ENCODE results near the gene NAP1L4. TPM values are rescaled to one million over a fixed set of nuclear protein-coding genes. Genes with fewer than 3 reads are reported as not detected.

The NAP1L4 gene
- total and polyA plus RNA-seq, 2 of the 8 experiments (the other 6 are each of a cell fraction or from before 2014, with no cell fraction given), result 75.8 to 194 TPM

DNA sequence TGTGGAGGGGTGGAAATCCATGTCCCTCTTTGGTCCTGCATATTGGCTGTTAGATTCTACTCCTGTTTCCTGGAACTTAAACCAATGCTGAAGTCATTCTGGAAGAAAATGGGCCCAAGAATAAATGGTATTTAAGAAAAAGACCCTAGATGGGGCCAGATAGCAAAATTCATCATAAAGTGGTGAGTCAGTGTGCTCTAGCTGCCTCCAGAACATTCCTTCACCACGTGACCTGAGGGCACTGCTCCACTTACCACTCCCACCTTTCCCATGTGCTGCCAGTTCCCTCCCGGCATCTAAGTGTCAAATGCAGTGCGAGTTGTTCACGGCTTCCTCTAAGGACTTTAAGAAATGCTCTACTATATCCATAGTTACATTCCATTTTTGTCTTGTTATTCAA is 30.9 kb upstream of the NAP1L4 start:
- WGBS, 2 experiments (ENCODE audit: extremely low coverage in 1 of 2, insufficient coverage in 1 of 2, insufficient read length in 1 of 2, insufficient replicate concordance in 2 of 2, low coverage in 1 of 2, low lambda C conversion rate in 2 of 2, missing lambda C conversion rate in 1 of 2), result 94% methylated on average over 4 of the region's 4 CpGs; no CpG with 5 or more reads in 1 of the 2 experiments
- H2BK5ac ChIP-seq (ENCODE audit: low read depth, low read length), result no peak overlapping the region
- no peak for FAIRE-seq

More for the DNA sequence above, 30.9 kb upstream of the NAP1L4 start:
- H3K36me3 ChIP-seq (ENCODE audit: control insufficient read depth in 2 of 4, insufficient read depth in 4 of 4, low read length in 3 of 4), result peaks cover 17 to 55% (median 34%) of the 10 kb centered on the region in 4 experiments
- no peak for DNase-seq (ENCODE audit: low read depth in 1 of 2, low spot score in 2 of 2)
- no peak overlapping the region for H3K18ac ChIP-seq (ENCODE audit: extremely low read depth, low read length)
- H2AK5ac ChIP-seq (ENCODE audit: low read depth, low read length), result no peak overlapping the region
- no peak overlapping the region for H3K14ac ChIP-seq (ENCODE audit: insufficient read length)
- H3K23ac ChIP-seq (ENCODE audit: insufficient read length), result no peak overlapping the region
- H3K4ac ChIP-seq (replicated peaks; ENCODE audit: insufficient read length, low read depth, low read length), result no peak overlapping the region
- no peaks in the 10 kb centered on the region for H3K23me2 ChIP-seq (ENCODE audit: low read depth, low read length)
- no peak overlapping the region for H2BK120ac ChIP-seq (replicated peaks; ENCODE audit: low read depth, low read length)
- TF ChIP-seq SP4 (IDR thresholded peaks at IDR 0.05; ENCODE audit: low read length) (no peak), ASH2L (IDR thresholded peaks at IDR 0.05; ENCODE audit: low read length) (no peak), CBX8 (IDR thresholded peaks at IDR 0.05; ENCODE audit: borderline replicate concordance, low read depth, low read length) (no peak), KDM5A (IDR thresholded peaks at IDR 0.05; ENCODE audit: low read length) (no peak), GTF2F1 (IDR thresholded peaks at IDR 0.05; ENCODE audit: borderline replicate concordance, low read depth, low read length) (no peak), ZNF274 (IDR thresholded peaks at IDR 0.05; ENCODE audit: borderline replicate concordance, extremely low read depth, low read length) (no peak)
- H2AFZ ChIP-seq (ENCODE audit: low read length), result no peak overlapping the region
- no peak overlapping the region for H4K5ac ChIP-seq (ENCODE audit: insufficient read length, low read depth, low read length)
- no peak overlapping the region for H4K91ac ChIP-seq (replicated peaks; ENCODE audit: insufficient read length, low read length)
- no peak overlapping the region for H2BK20ac ChIP-seq (ENCODE audit: low read length)
- no peaks in the 10 kb centered on the region for H3K79me2 ChIP-seq (ENCODE audit: control insufficient read depth in 1 of 2, insufficient read depth in 2 of 2, low read length in 2 of 2)
- ChIA-PET POLR2A (ENCODE audit: partially characterized antibody) (interaction anchor here (0.6 to 1.6 kb wide), 12 partner anchors 11 to 134 kb away, joined by 3 to 6 read pairs (median 3); partner anchors contain the start of gene NAP1L4), CTCF (ENCODE audit: partially characterized antibody) (interaction anchor here (0.5 to 9.2 kb wide), 12 partner anchors 9 to 783 kb away, joined by 3 to 66 read pairs (median 5); no protein-coding TSS in a partner anchor)
- no peaks in the 10 kb centered on the region for H3K9me3 ChIP-seq (ENCODE audit: insufficient read depth in 2 of 2, low read depth in 1 of 2, low read length in 1 of 2)
- H3K4me1 ChIP-seq (replicated peaks in 1 of 4; ENCODE audit: control insufficient read depth in 3 of 4, insufficient read depth in 4 of 4, low read length in 3 of 4), result no peaks in the 10 kb centered on the region
- no peak overlapping the region for H3K27ac ChIP-seq (ENCODE audit: low read depth, low read length)
- no peak overlapping the region for H3K4me2 ChIP-seq (ENCODE audit: insufficient read depth in 1 of 2, low read depth in 2 of 2, low read length in 2 of 2)
- H4K20me1 ChIP-seq (replicated peaks in 1 of 2; ENCODE audit: control insufficient read depth in 1 of 2, insufficient read depth in 2 of 2, low read length in 2 of 2), result peaks cover 2 to 22% of the 10 kb centered on the region in 2 experiments
- no peak overlapping the region for H3K9ac ChIP-seq (replicated peaks in 1 of 4; ENCODE audit: extremely low read depth in 1 of 4, low read depth in 3 of 4, low read length in 3 of 4)
- no peak overlapping the region for H2BK12ac ChIP-seq (ENCODE audit: low read depth, low read length)
- H3K56ac ChIP-seq (replicated peaks; ENCODE audit: insufficient read length, low read depth, low read length), result no peak overlapping the region
- no peak overlapping the region for H3K4me3 ChIP-seq (ENCODE audit: extremely low read depth in 1 of 4, insufficient read depth in 2 of 4, low read depth in 3 of 4, low read length in 4 of 4)
- no peaks in the 10 kb centered on the region for H3K27me3 ChIP-seq (replicated peaks in 1 of 4; ENCODE audit: control insufficient read depth in 3 of 4, extremely low read depth in 1 of 4, insufficient read depth in 3 of 4, low read length in 3 of 4)
- H4K8ac ChIP-seq (ENCODE audit: extremely low read depth, insufficient read depth, low read length), result no peak overlapping the region
- no peaks in the 10 kb centered on the region for H3K79me1 ChIP-seq (ENCODE audit: low read depth, low read length)
- no peak overlapping the region for H2BK15ac ChIP-seq (ENCODE audit: low read length)

Data from H1 (cell line).